GM10847 (cell line): ENCODE data around the gene COL25A1.

ENCODE experiments used
- POLR2A ChIP-seq: IDR thresholded peaks from 2 replicates; pipeline ENCODE4 v1.6.1; 2011; ENCODE audit not compliant: insufficient read length; ENCODE audit errors: extremely low read depth

COL25A1 gene

GRCh38 chr4:109211671-109212070, 90.8 kb downstream of the COL25A1 start:
- no peak for TF ChIP-seq POLR2A

GRCh38 chr4:109209647-109210046, 92.8 kb downstream of the COL25A1 start:
- no peak for TF ChIP-seq POLR2A

- no peak for TF ChIP-seq POLR2A
Observed at GRCh38 chr4:109207898-109208297, 94.6 kb downstream of the COL25A1 start.

GRCh38 chr4:109207061-109207460, 95.4 kb downstream of the COL25A1 start:
- no peak for TF ChIP-seq POLR2A

GRCh38 chr4:109206620-109207019, 95.8 kb downstream of the COL25A1 start:
- TF ChIP-seq POLR2A = no peak

- TF ChIP-seq POLR2A = no peak
Observed at GRCh38 chr4:109205186-109205585, 97.3 kb downstream of the COL25A1 start.

GRCh38 chr4:109199585-109199984, 102.9 kb downstream of the COL25A1 start:
- no peak for TF ChIP-seq POLR2A

GRCh38 chr4:109195646-109196045, 106.8 kb downstream of the COL25A1 start:
- TF ChIP-seq POLR2A = no peak

GRCh38 chr4:109191216-109191615, 111.2 kb downstream of the COL25A1 start:
- TF ChIP-seq POLR2A = no peak

GRCh38 chr4:109186458-109186945, 116.0 kb downstream of the COL25A1 start:
- TF ChIP-seq POLR2A = no peak

GRCh38 chr4:109185951-109186350, 116.5 kb downstream of the COL25A1 start:
- no peak for TF ChIP-seq POLR2A

GRCh38 chr4:109185548-109185947, 116.9 kb downstream of the COL25A1 start:
- no peak for TF ChIP-seq POLR2A

- TF ChIP-seq POLR2A = no peak
Observed at GRCh38 chr4:109184491-109184961, 117.9 kb downstream of the COL25A1 start.

GRCh38 chr4:109183931-109184490, 118.4 kb downstream of the COL25A1 start:
- TF ChIP-seq POLR2A = no peak

- no peak for TF ChIP-seq POLR2A
Observed at GRCh38 chr4:109182696-109183095, 119.8 kb downstream of the COL25A1 start.

- TF ChIP-seq POLR2A = no peak
Observed at GRCh38 chr4:109179061-109179460, 123.4 kb downstream of the COL25A1 start.
